ENCODE results near the gene TLE5.

Gene TLE5

GRCh38 chr19:3102239-3103140 lies 40.2 kb upstream of the TLE5 start:
- Histone ChIP-seq H3K9ac (ENCODE audit: low read length in 2 of 2) (no peak overlapping the region), H3K27me3 (ENCODE audit: control insufficient read depth in 1 of 2, insufficient read depth in 2 of 2, low read length in 2 of 2) (no peaks in the 10 kb centered on the region), H3K27ac (ENCODE audit: low read length) (no peak overlapping the region), H3K4me1 (ENCODE audit: control insufficient read depth, insufficient read depth, low read length) (peaks cover 69% of the 10 kb centered on the region), H3K36me3 (ENCODE audit: control insufficient read depth in 2 of 2, insufficient read depth in 2 of 2, low read length in 2 of 2) (peaks cover 0 to 2% of the 10 kb centered on the region in 2 donors), H3K4me3 (ENCODE audit: low read length in 2 of 2) (no peak overlapping the region), H3K9me3 (ENCODE audit: control insufficient read depth in 2 of 2, low read length in 2 of 2) (no peaks in the 10 kb centered on the region)

- Histone ChIP-seq H3K4me3 (ENCODE audit: low read length in 2 of 2) (no peak overlapping the region), H3K4me1 (ENCODE audit: control insufficient read depth, insufficient read depth, low read length) (peaks cover 77% of the 10 kb centered on the region), H3K27ac (ENCODE audit: low read length) (no peak overlapping the region), H3K9me3 (ENCODE audit: control insufficient read depth in 2 of 2, low read length in 2 of 2) (no peaks in the 10 kb centered on the region), H3K9ac (ENCODE audit: low read length in 2 of 2) (no peak overlapping the region), H3K36me3 (ENCODE audit: control insufficient read depth in 2 of 2, insufficient read depth in 2 of 2, low read length in 2 of 2) (peaks cover 0 to 2% of the 10 kb centered on the region in 2 donors), H3K27me3 (ENCODE audit: control insufficient read depth in 1 of 2, insufficient read depth in 2 of 2, low read length in 2 of 2) (no peaks in the 10 kb centered on the region)
These were observed 38.7 kb upstream of the TLE5 start for GRCh38 chr19:3100747-3101730.

GRCh38 chr19:3100331-3100730 lies 38.0 kb upstream of the TLE5 start:
- Histone ChIP-seq H3K4me3 (ENCODE audit: low read length in 2 of 2) (no peak overlapping the region), H3K36me3 (ENCODE audit: control insufficient read depth in 2 of 2, insufficient read depth in 2 of 2, low read length in 2 of 2) (peaks cover 0 to 2% of the 10 kb centered on the region in 2 donors), H3K27ac (ENCODE audit: low read length) (no peak overlapping the region), H3K9ac (ENCODE audit: low read length in 2 of 2) (no peak overlapping the region), H3K4me1 (ENCODE audit: control insufficient read depth, insufficient read depth, low read length) (peaks cover 81% of the 10 kb centered on the region), H3K9me3 (ENCODE audit: control insufficient read depth in 2 of 2, low read length in 2 of 2) (no peaks in the 10 kb centered on the region), H3K27me3 (ENCODE audit: control insufficient read depth in 1 of 2, insufficient read depth in 2 of 2, low read length in 2 of 2) (no peaks in the 10 kb centered on the region)

- Histone ChIP-seq H3K27me3 (ENCODE audit: control insufficient read depth in 1 of 2, insufficient read depth in 2 of 2, low read length in 2 of 2) (no peaks in the 10 kb centered on the region), H3K36me3 (ENCODE audit: control insufficient read depth in 2 of 2, insufficient read depth in 2 of 2, low read length in 2 of 2) (peaks cover 0 to 2% of the 10 kb centered on the region in 2 donors), H3K4me1 (ENCODE audit: control insufficient read depth, insufficient read depth, low read length) (peaks cover 88% of the 10 kb centered on the region), H3K4me3 (ENCODE audit: low read length in 2 of 2) (peak overlapping the region; percentile 69 to 93), H3K9me3 (ENCODE audit: control insufficient read depth in 2 of 2, low read length in 2 of 2) (no peaks in the 10 kb centered on the region), H3K9ac (ENCODE audit: low read length in 2 of 2) (peak overlapping the region; percentile 80 to 82), H3K27ac (ENCODE audit: low read length) (peak overlapping the region; percentile 73)
These were observed 37.3 kb upstream of the TLE5 start for GRCh38 chr19:3099347-3100145.

- Histone ChIP-seq H3K9me3 (ENCODE audit: control insufficient read depth in 2 of 2, low read length in 2 of 2) (no peaks in the 10 kb centered on the region), H3K9ac (ENCODE audit: low read length in 2 of 2) (peak overlapping the region; percentile 80 to 82), H3K4me3 (ENCODE audit: low read length in 2 of 2) (peak overlapping the region; percentile 69 to 93), H3K36me3 (ENCODE audit: control insufficient read depth in 2 of 2, insufficient read depth in 2 of 2, low read length in 2 of 2) (peaks cover 0 to 2% of the 10 kb centered on the region in 2 donors), H3K27me3 (ENCODE audit: control insufficient read depth in 1 of 2, insufficient read depth in 2 of 2, low read length in 2 of 2) (no peaks in the 10 kb centered on the region), H3K4me1 (ENCODE audit: control insufficient read depth, insufficient read depth, low read length) (peaks cover 79% of the 10 kb centered on the region), H3K27ac (ENCODE audit: low read length) (peak overlapping the region; percentile 73)
These were observed 36.4 kb upstream of the TLE5 start for GRCh38 chr19:3098515-3099346.

- Histone ChIP-seq H3K27ac (ENCODE audit: low read length) (peak overlapping the region; percentile 73), H3K4me1 (ENCODE audit: control insufficient read depth, insufficient read depth, low read length) (peaks cover 75% of the 10 kb centered on the region), H3K9ac (ENCODE audit: low read length in 2 of 2) (peak overlapping the region; percentile 80 to 82), H3K4me3 (ENCODE audit: low read length in 2 of 2) (peak overlapping the region; percentile 69 to 93), H3K9me3 (ENCODE audit: control insufficient read depth in 2 of 2, low read length in 2 of 2) (no peaks in the 10 kb centered on the region), H3K36me3 (ENCODE audit: control insufficient read depth in 2 of 2, insufficient read depth in 2 of 2, low read length in 2 of 2) (peaks cover 0 to 2% of the 10 kb centered on the region in 2 donors), H3K27me3 (ENCODE audit: control insufficient read depth in 1 of 2, insufficient read depth in 2 of 2, low read length in 2 of 2) (no peaks in the 10 kb centered on the region)
These were observed 35.8 kb upstream of the TLE5 start for GRCh38 chr19:3098141-3098514.

GRCh38 chr19:3097442-3097871 lies 35.2 kb upstream of the TLE5 start:
- peak overlapping the region; percentile 73 for H3K27ac ChIP-seq (ENCODE audit: low read length)
- peak overlapping the region in 1 of 2 donors; percentile 93 for H3K4me3 ChIP-seq (ENCODE audit: low read length in 2 of 2)
- peaks cover 0 to 2% of the 10 kb centered on the region in 2 donors for H3K36me3 ChIP-seq (ENCODE audit: control insufficient read depth in 2 of 2, insufficient read depth in 2 of 2, low read length in 2 of 2)
- H3K27me3 ChIP-seq (ENCODE audit: control insufficient read depth in 1 of 2, insufficient read depth in 2 of 2, low read length in 2 of 2), result no peaks in the 10 kb centered on the region
- H3K9ac ChIP-seq (ENCODE audit: low read length in 2 of 2), result peak overlapping the region; percentile 80 to 87
- no peaks in the 10 kb centered on the region for H3K9me3 ChIP-seq (ENCODE audit: control insufficient read depth in 2 of 2, low read length in 2 of 2)
- peaks cover 72% of the 10 kb centered on the region for H3K4me1 ChIP-seq (ENCODE audit: control insufficient read depth, insufficient read depth, low read length)

GRCh38 chr19:3096902-3097326 lies 34.6 kb upstream of the TLE5 start:
- peak overlapping the region; percentile 64 to 87 for H3K9ac ChIP-seq (ENCODE audit: low read length in 2 of 2)
- H3K4me3 ChIP-seq (ENCODE audit: low read length in 2 of 2), result peak overlapping the region; percentile 31 to 93
- peaks cover 70% of the 10 kb centered on the region for H3K4me1 ChIP-seq (ENCODE audit: control insufficient read depth, insufficient read depth, low read length)
- H3K27ac ChIP-seq (ENCODE audit: low read length), result peak overlapping the region; percentile 73
- no peaks in the 10 kb centered on the region for H3K9me3 ChIP-seq (ENCODE audit: control insufficient read depth in 2 of 2, low read length in 2 of 2)
- peaks cover 0 to 2% of the 10 kb centered on the region in 2 donors for H3K36me3 ChIP-seq (ENCODE audit: control insufficient read depth in 2 of 2, insufficient read depth in 2 of 2, low read length in 2 of 2)
- no peaks in the 10 kb centered on the region for H3K27me3 ChIP-seq (ENCODE audit: control insufficient read depth in 1 of 2, insufficient read depth in 2 of 2, low read length in 2 of 2)

- Histone ChIP-seq H3K36me3 (ENCODE audit: control insufficient read depth in 2 of 2, insufficient read depth in 2 of 2, low read length in 2 of 2) (peaks cover 0 to 2% of the 10 kb centered on the region in 2 donors), H3K4me3 (ENCODE audit: low read length in 2 of 2) (peak overlapping the region; percentile 59 to 93), H3K27ac (ENCODE audit: low read length) (peak overlapping the region; percentile 11), H3K27me3 (ENCODE audit: control insufficient read depth in 1 of 2, insufficient read depth in 2 of 2, low read length in 2 of 2) (no peaks in the 10 kb centered on the region), H3K9ac (ENCODE audit: low read length in 2 of 2) (peak overlapping the region in 1 of 2 donors; percentile 87), H3K4me1 (ENCODE audit: control insufficient read depth, insufficient read depth, low read length) (peaks cover 66% of the 10 kb centered on the region), H3K9me3 (ENCODE audit: control insufficient read depth in 2 of 2, low read length in 2 of 2) (no peaks in the 10 kb centered on the region)
These were observed 34.1 kb upstream of the TLE5 start for GRCh38 chr19:3096267-3096901.
